Fibroblast of the aortic adventitia (primary cell): Measurements from ENCODE around the gene PCYT2. TPM values are rescaled to one million over a fixed set of nuclear protein-coding genes. Genes with fewer than 3 reads are reported as not detected.
A peak's percentile ranks its signal among the peaks of the same experiment; 100 is the strongest.

ENCODE experiments used
- DNase-seq: peaks from one replicate; pipeline ENCODE4 v3.0.0-alpha.2; 2010; ENCODE audit warnings: low read depth
- H3K4me3 ChIP-seq: 2 replicates; pipeline ENCODE4 v1.5.1; 2011; ENCODE audit warnings: low read depth, mild to moderate bottlenecking, control low read depth, low read length, moderate library complexity
- CTCF ChIP-seq: IDR thresholded peaks from 2 replicates; pipeline ENCODE4 v1.5.1; 2011; ENCODE audit warnings: mild to moderate bottlenecking, low read length, control low read depth, inconsistent platforms; ENCODE audit not compliant: insufficient read depth
- total RNA-seq: library from RNA; depleted of rRNA; stranded (reverse); fragments of >200 nt; gene quantifications from 2 replicates; pipeline ENCODE4 v1.2.3, GENCODE V29; 2012; ENCODE audit warnings: low replicate concordance

The PCYT2 gene
- total RNA-seq, 1 donor = 36.7 TPM

DNA sequence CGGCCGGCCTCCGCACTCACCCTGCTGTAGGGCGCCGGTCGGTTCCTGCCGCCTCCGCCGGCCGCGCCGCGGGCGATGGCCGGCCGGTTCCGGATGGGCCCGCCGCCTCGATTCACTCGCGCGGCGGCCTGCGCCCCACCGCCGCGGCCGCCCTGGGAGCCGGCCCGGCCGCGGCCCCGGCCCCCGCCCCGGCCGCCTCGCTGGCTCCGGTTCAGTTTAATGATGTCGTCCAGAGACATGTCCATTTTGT lies 20.0 kb downstream of the PCYT2 start:
- no peak for TF ChIP-seq CTCF
- H3K4me3 ChIP-seq = peak overlapping the region; percentile 81
- DNase-seq = no peak

DNA sequence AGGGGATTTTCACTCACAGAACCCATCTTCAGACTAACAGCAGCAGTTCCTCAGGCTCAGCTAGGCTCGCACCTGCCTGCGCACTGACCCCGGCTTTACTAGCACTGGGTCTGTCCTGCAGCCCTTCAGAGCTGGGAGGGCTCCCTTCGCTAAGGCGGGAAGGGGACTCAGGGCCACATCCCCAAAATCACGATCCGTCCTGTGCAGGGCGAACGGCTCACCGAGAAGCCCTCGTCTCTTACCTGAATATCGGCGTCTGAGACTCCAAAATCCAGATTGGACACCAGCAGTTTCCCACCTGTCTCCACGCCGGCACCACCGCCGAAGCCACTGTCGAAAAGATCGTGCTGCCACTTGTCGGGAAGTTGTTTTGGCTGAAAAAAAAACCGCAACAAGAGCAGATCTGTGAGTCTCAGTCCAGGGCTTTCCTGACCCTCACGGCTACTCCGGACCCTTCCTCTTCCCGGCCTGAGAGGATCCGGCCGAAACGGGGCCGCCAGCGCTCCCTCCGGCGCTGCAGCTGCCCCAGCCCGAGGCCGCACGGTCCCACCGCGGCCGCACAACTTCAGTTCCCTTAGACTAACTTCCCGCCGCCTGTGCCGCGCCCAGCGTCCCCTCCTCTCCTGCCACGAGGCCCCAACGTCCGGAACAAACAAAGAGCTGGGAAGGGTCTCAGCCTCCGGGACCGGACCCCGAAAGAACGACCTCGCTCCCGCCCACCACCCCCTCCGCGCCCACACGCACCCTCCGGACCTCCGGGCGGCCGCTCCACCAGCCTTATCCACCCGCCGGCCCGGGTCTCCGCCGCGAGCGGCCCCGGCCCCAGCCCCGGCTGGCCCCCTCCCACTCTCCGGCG lies 20.5 kb downstream of the PCYT2 start:
- peak overlapping the region; percentile 81 for H3K4me3 ChIP-seq
- no peak for TF ChIP-seq CTCF
- no peak for DNase-seq

GRCh38 chr17:81889602-81890001 lies 21.6 kb downstream of the PCYT2 start:
- peak overlapping the region; percentile 15 for H3K4me3 ChIP-seq
- TF ChIP-seq CTCF = no peak
- DNase-seq = no peak

- no peak for DNase-seq
- no peak overlapping the region for H3K4me3 ChIP-seq
- TF ChIP-seq CTCF = no peak
Measured at GRCh38 chr17:81888988-81889595, 22.1 kb downstream of the PCYT2 start.

- DNase-seq = no peak
- no peak overlapping the region for H3K4me3 ChIP-seq
- TF ChIP-seq CTCF = no peak
Measured at GRCh38 chr17:81888105-81888987, 22.9 kb downstream of the PCYT2 start.

DNA sequence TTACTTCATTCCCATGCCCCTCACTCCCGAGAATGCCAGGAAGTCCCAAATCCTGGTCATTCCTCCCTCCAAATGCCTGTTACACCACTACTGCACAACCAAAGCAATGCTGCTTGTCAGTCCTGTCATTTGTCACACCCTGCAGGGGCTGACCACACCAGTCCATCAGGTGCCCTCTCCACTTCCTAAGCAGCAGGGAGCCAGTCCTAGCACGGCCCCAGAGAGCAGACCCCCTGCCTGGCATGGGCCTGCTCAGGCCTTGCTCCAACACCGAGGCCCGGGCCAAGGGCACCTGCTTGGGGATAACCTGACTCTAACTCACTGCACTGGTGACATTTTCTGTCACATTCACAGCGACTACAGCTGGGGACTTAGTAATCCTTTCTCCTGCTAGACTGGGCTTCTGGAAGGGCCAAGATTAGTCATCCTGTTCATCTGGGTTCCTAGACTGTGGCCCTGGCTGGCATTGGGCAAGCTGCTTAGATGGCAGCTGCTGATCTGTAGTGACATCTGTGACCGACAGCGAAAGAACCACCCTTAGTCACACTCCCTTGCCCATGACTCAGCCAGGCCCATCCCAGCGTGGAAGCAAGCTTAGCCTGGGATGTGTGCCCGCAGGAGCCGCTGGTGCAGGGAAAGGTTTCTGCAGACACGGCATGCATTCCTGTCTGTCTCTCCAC lies 25.2 kb downstream of the PCYT2 start:
- DNase-seq = no peak
- H3K4me3 ChIP-seq = no peak overlapping the region
- TF ChIP-seq CTCF = no peak
